Measurements from ENCODE around the gene MXD4.

The MXD4 gene, protein sequence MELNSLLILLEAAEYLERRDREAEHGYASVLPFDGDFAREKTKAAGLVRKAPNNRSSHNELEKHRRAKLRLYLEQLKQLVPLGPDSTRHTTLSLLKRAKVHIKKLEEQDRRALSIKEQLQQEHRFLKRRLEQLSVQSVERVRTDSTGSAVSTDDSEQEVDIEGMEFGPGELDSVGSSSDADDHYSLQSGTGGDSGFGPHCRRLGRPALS

DNA sequence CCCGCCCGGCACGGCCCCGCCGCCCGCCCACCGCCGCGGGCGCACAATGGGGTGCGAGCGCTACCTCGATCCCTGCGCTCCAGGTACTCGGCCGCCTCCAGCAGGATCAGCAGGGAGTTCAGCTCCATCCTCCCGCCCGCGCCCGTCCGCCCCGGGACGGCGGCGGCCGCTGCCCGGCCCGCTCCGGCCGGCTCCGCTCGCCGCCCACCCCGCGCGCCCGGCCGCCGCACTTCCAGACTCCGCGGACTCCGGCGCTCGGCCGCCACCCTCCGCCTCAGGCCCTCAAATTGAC is at the start of gene MXD4:
MXD4 (minus strand) TSS at position 257 of the 292 bp plus-strand sequence; CDS start at position 128, 129 bp downstream.
- no peak for DNase-seq

DNA sequence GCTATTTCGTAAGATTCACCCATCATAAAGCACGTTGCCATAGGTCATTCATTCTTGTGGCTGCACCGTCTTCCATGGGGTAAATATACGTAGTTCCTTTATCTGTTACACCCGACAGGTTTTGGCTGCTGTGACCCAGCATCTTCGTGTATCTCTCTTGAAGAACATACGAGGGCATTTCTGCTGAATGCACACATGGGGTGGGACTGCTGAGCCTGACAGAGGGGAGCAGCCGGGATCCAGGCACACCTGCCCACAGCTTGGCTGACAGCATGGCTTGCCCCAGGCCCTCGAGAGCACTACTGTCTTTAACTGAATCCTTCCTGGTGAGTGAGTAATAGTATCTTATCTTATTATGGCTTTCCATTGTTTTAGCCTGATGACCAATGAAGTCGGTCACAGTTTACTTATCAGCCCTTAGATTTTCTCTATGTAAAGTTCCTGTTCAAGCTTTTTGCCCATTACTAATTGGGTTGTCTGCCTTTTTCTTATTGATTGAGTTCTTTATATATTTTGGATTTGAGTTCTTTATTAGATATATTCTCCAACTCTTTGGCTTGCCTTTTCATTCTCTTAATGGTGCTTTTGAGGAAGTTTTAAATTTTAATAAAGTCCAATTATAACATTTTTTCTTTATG is 45.0 kb upstream of the MXD4 start:
- no peak for DNase-seq

DNA sequence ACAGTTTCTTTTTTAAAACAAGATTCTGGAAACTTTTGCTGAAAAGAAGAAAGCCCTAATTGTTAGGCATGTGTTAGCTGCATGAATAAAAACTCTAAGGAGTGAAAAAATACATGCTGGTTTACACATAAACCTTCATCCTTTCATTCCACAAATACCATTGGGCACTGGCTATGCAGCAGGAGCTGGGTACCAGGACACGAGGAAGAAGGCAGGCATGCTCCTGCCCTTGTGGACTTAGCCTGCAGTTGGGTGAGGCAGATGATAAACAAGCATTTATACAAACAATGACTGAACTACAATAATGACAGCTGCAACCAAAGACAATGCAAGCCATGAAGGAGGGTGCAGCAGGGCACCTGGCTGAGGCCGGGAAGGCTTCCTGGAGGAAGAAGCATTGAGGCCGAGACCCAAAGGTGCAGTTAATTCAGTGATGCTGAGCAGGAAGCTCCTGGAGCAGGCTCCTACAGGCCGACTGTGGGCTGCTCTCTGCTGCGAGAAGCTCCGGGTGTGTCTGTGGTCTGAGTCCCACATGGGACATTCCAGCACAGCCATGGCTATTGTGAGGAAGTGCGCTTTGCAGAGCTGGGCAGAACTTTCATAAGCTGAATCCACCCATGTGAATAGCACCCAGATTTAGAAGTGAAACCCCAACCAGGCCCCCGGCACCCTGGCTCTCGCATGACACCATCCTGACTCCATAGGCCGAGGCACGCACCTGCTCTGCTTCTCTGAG is 44.0 kb upstream of the MXD4 start:
- DNase-seq: peak in 1 of 2 donors; percentile 15

DNA sequence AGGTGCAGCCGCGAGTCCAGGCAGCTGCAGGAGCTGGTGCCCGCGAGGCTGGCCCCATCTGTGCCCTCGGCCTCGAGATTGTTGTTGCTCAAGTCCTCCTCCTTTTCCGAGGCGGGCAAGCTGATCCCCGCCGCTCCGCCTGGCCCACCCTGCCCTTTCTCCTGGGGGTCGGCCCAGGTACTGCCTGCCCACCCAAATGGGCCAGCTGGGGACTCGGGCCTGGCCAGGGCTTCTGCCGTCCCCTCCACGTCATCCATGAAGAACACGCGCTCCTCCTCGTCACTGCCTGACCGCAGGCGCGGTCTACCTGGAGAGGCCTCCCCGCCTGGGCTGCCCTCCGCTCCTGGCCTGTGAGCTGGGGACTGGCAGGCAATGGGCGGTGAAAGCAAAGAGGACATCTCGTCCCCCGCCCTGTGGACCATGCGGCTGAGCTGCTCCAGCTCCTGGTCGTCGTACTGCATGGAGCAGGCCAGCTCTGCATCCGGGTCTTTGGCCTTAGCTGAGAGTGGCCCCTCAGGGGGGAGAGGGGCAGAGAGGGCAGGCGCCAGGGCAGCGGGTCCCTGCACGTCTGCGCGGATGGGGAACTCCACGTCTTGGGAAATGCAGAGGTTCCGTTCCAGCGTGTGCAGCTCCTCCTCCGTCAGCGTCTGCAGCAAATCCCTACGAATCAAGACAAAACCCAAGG is 43.1 kb upstream of the MXD4 start:
- DNase-seq: no peak

DNA sequence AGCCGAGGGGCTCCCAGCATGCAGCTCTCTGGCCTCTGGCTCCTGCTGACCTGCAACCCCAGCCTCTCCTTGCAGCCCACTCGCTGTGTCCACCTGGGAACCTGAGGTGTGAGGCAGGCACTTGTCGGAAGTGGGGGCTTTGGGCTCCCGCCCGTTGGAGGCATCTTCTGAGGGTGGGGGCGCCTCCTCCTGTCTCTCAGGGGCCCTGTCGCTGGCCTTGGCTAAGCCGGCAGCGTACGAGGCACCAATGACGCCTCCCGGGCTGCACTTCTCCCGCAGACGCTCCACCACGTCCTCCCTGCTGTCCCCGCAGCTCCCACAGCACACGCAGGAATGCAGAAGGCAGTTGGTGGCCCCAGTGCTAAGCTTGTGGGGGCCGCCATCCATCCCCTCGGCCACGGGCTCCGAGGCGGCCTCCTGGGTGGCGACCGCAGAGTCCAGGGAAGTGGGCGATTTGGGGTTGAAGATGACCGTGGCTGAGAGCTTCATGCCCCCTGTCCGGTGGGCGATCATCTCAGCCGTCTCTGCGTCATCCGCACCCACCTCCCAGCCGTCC is 42.5 kb upstream of the MXD4 start:
- no peak for DNase-seq

DNA sequence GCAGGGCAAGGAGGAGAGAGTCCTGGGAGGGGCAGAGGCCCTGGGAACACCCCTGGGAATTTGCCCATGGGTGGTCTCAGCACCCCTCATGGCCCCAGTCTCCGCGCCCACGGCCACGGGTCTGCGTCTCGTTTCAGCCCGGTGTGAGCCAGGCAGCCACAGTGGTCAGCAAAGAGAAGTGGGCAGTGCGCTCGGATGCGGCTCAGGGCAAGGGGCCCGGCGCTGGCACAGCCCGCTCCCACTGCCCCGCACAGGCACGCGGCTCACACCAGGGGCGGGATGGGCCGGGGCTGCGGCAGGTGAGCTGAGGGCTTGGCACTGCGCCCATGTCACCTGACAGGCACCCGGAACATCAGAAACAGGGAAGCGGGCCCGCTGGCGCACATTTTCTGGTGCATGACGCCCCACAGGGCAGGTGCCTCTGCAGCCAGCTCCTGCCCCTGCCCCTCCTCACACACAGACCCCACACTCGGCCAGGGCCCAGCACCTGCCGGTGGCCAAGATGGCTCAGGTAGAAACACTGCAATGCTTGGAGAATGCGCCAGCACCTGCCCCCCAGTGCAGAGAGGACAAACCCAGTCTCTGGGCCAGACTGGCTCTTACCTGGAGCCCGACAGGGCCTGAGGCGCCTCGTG is 41.9 kb upstream of the MXD4 start:
- DNase-seq: no peak

DNA sequence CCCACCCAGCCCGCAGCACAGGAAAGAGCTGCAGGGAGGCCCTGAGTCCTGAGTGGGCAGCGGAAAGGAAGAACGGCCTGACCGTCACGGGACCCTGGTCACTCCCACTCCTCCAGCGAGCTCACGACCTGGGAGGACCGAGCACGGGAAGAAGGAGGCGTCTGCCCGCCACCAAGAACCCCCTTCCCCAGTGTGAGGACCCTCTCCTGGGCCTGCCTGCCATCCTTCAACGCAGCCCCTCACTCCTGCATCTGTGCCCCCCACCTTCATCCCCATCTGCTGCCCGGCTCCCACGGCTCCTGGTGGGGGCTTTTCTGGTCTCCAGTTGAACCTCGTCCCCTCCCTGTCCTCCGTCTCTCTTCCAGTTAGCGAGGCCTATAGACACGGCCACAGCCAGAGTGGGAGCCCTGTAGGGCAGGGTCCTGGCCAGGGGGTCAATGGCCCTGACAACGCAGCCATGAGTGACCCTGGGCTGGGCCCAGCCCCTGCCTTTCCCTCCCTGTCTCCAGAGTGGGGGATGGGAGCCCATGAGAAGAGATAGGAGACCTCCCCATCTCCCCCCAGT is 41.3 kb upstream of the MXD4 start:
- DNase-seq: no peak

DNA sequence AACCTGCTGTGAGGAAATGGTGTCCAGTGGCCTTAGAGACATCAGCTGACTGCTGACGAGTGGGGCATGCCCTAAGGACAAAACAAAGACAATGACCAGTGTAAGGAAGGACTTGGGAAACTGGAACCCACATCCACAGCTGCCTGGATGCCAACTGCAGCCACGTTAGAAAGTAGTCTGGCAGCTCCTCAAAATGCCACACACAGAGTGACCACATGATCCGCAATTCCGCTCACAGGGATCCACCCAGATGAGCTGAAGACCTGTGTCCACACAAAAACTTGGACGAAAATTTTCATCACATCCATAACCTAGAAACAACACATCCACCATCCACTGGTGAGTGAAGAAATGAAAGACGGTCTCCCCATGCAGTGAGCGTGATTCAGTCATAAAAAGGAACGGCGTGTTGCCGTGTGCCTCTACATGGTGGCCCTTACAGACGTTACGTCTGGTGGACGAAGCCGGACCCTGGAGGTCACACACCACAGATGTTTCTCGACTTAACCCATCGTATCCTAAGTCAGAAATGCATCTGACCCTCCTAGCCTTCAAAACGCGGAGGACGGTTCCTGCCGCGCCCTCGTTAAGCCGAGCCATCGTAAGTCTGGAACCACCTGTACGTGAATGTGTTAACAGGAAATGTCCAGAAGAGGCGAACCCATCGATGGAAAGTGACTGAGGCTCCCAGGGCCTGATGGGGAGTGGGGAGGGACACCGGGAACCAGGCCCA is 40.6 kb upstream of the MXD4 start:
- no peak for DNase-seq

DNA sequence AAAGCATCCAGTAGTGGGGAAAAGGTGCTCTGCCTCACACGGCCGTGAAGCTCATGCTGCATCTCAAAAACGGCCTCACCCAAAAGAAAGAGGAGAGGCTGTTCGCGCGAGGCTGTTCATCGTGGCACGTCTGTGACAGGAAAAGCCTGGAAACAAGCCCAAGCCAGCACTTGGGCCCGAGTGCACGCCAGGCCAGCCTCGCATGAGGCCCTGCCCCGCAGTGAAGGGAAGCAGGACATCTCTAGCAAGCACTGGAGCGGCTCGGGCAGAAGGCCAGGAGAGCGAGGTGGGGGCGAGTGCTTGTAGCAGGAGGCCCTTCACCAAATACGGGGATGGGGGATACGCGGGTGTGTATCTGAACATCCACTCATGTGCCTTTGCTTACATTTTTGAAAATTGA is 39.9 kb upstream of the MXD4 start:
- DNase-seq: no peak

DNA sequence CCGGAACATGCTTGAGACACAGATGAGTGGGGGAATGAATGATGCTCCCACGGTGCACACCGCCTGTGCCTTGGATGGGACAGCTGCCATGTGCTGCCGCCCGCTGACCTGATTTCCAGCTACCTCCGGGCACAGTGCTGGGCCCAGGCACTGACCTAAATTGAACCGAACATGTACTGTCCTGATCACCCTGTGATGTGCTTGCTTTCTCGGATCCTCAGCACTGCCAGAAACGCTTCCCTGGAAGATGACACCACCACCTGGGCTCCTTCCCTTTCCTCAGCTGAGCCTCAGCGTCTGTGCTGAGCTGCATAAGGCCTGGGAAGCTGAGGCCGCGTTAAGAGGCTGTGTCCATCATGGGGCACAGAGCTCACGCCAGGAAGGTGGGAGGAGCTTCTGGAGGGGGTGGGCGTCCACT is 39.3 kb upstream of the MXD4 start:
- DNase-seq: no peak

DNA sequence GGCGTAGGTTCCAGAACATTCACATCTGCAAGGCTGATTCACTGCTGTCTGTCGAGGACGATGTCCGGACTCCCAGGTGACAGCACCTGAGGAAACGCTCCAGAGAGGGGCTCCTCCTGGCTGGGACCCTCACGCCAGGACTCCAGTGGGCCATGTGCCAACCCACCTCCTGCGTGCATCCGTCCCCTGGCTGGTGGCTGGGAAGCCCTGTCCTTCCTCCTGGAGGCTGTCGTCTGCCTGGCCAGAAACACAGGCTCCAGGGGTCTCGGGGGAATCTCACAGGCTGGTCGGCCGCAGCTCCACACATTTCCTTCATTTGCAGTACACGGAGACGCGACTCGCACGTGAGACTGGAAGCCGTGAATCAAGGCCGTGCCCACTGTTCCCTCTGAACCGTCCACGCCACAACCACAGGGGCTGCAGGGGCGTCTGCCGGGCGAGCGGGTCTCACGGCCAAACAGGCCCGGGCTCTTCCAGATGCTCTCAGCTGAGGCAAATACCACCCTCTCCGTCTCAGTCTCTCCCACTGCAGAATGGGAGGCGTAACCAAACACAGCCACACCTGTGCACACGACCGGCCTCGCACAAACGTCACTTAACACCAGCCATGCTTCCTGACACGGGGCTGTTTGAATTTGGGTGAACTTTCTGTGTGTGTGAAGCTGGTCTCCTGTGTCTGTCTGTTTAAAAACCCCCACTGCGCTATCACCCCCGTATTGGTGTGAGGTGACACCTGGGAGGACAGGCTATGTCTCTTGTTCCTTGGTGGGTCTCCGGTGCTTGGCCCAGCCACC is 38.7 kb upstream of the MXD4 start:
- no peak for DNase-seq

DNA sequence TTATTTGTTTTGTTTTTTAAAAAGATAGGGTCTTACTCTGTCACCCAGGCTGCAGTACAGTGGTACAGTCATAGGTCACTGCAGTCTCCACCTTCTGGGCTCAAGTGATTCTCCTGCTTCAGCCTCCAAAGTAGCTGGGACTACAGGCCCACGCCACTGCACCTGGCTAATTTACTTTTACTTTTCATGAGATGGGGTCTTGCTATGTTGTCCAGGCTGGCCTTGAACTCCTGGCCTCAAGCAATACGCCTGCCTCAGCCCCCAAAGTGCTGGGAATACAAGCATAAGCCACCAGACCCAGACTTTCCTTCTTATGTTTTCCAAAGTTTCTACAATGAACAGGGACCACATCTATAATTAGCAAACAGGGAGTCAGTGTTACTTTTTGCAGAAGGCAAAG is 37.9 kb upstream of the MXD4 start:
- DNase-seq: no peak

DNA sequence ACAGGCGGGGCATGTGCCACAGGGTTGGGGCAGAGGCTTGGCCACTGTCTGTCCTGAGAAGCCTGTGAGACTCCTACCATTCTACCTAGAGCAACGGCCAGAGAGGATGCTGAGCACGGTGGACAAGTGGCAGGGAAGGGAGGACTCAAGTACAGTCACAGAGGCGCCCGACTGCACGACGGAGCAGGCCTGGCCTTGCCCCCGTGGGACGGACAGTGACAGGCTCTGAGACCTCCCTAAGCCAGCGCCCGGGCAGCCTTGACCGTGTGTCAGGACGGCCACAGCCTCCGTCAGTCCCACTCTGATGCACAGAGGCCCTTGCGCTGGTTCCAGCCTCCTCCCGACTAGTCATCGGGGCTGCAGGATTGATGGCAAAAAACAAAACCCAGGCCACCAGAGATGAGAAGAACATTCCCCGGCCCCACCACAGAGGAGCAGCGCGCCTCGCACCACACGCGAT is 36.7 kb upstream of the MXD4 start:
- no peak for DNase-seq

DNA sequence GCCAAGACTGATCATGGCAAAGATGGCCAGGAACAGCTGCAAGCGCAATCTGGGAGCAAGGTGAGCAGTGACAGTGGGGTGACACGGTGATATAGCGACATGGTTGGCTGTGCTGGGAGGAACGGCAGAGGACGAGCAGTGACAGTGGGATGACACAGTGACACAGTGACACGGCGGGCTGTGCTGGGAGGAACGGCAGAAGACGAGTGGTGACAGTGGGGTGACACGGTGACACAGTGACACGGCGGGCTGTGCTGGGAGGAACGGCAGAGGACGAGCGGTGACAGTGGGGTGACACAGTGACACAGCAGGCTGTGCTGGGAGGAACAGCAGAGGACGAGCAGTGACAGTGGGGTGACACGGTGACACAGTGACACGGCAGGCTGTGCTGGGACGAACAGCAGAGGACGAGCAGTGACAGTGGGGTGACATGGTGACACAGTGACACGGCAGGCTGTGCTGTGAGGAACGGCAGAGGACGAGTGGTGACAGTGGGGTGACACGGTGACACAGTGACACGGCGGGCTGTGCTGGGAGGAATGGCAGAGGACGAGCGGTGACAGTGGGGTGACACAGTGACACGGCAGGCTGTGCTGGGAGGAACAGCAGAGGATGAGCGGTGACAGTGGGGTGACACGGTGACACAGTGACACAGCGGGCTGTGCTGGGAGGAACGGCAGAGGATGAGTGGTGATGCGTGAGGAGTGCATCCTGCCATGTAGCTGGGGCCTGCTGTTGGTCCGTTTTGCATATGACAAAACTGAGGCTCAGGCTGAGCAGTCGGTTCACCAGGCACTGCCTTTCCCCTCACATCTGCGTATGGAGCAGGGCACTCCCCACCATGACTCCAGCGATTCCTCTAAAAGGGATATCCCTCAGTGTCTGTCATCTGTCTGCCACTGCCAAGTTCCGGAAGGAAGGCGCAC is 36.0 kb upstream of the MXD4 start:
- DNase-seq: no peak

DNA sequence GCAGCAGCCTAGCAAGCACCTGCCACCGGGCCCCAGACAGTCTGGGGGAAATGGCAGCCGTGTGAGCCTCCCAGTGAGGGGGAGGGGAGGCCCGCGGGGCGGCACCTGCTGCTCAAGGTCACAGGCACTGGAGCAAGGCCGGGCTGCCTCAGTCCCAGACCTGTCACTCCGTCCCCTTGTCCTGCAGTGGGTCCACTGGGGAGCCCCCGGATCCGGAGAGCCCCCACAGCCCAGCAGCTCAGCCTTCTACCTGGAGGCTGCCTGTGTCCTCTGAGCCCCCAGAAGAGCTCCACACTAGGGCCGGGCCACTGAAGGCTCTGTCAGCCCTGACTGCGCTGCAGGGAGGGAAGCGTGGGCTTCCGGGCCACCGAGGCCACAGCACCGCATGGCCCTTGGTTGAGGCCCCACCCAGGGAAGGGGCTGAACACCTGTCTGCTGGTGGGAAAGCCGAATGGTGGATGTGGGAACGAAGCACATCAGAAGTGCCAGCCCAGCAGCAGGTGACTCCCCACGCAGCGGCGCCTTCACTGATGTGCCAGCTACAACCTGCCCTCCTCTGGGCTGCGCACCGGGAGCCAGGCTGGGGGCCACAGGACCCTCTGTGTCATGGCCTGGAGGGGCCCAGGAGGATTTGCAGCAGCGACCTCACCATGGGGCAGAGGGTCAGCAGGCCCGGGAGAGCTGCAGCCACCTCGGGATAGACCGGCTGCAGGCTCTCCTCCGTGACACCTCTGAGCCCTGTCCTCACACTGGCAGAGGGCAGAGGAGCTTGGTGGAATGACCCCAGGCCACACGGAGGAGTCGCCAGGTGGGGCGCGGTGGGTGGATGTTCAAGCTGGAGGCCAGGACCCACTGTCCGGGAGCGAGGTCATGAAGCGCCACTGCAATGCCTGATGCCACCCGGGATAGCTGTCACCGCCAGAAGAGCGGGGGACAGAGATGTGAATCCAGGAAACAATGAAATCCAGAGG is 35.0 kb upstream of the MXD4 start:
- DNase-seq: no peak

DNA sequence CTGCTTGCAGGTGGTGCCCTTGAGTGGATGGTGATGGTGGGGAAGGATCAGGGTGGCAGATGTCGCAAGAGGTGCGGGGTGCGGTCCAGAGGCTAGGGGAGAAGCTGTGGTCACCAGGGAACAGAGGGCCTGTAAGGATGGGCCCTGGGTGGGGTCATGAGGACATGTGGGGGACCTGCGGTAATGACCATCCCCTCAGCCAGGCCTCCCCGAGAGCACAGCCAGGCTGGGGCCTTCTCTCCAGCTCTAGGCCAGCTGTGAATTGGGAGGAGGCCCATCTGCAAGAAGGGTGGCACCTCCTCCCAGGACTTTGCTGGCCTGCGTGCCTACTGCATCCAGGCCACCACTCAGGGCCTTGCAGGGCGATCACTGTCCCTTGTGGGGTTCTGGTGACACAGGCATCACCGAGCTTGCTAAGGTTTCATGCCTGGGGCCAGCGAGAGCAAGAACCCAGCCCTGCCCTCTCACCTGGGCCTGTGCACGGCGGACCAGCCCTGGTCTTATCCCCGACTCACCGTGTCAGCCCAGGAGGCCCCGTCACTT is 34.1 kb upstream of the MXD4 start:
- no peak for DNase-seq

DNA sequence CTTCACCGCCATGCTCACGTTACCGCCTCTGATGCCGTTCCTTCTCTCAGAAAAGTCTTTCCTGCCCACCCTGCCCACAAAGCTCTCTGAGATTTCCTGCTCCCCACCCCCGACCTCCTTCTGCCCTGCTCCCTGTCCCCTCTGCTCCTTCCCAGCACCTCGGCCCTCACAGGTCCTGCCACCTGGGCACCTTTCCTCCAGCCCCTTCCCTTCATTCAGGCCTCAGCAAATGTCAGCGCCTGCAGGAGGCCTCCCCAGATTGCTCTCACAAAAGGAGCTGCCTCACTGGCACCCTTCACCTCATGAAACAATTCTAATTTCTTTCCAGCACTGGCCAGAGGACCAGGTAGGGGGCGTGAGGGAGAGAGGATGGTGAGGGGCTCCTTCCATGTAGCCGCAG is 33.6 kb upstream of the MXD4 start:
- DNase-seq: no peak

DNA sequence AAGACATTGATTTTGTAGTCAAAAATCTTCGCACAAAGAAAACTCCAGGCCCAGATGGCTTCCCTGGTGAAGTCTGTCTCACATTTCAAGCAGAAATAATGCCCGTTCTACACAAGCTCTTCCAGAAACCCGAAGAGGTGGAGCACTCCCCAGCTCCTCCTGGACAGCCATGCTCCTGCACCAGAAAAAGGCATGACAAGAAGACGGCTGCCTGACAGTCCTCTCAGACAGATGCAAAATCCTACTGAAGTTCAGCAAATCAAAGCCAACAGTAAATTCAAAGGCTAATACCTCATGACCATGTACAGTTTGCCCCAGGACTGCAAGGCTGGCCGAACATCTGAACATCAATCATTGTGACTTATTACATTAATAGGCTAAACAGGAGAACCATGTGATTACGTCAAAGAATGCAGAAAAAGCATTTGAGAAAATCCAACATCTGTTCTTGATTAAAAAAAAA is 30.8 kb upstream of the MXD4 start:
- no peak for DNase-seq
